Mucosa of descending colon (tissue), 3 donors: Measurements from ENCODE around the gene KRTAP10-10. TPM values are rescaled to one million over a fixed set of nuclear protein-coding genes. Genes with fewer than 3 reads are reported as not detected.

ENCODE experiments used
- ATAC-seq: fragments of 200-7000 bp; cut with Tn5 transposase; one replicate; pipeline ENCODE4 v1.9.1; 2020; ENCODE audit warnings: mild to moderate bottlenecking, moderate library complexity
- DNase-seq, 3 donors: peaks; one replicate each; pipeline ENCODE4 v3.0.0-alpha.2; 2020
- H3K36me3 ChIP-seq: fragments of 200-600 bp; one replicate; pipeline ENCODE4 v1.8.0; 2021; ENCODE audit warnings: low read depth, mild to moderate bottlenecking
- H3K4me1 ChIP-seq: fragments of 200-600 bp; one replicate; pipeline ENCODE4 v1.8.0; 2021; ENCODE audit warnings: low read depth, mild to moderate bottlenecking
- H3K4me3 ChIP-seq: fragments of 200-600 bp; one replicate; pipeline ENCODE4 v1.8.0; 2021; ENCODE audit warnings: mild to moderate bottlenecking
- H3K9me3 ChIP-seq: fragments of 200-600 bp; one replicate; pipeline ENCODE4 v1.8.0; 2021; ENCODE audit warnings: mild to moderate bottlenecking
- CTCF ChIP-seq: fragments of 200-600 bp; IDR thresholded peaks from one replicate; pipeline ENCODE4 v1.8.0; 2022; ENCODE audit warnings: antibody characterized with exemption, mild to moderate bottlenecking
- intact Hi-C, 2 donors: fragments of 100-400 bp; cut with DNase I in 1 of 2; cut with micrococcal nuclease in 1 of 2; formaldehyde crosslinking; loops; one replicate each; pipeline versions ENCODE4 v1.11.0 to v1.11.1; 2022; cut with DNase I, micrococcal nuclease
- total RNA-seq, 3 donors: library from RNA; stranded (reverse); fragmentation: NEBNext Ultra II Directional in 2 of 3; extraction: Animal tissue kit (Norgen Biotek cat#: 25700) in 2 of 3; gene quantifications; one replicate each; pipeline versions ENCODE4 v1.2.1 to v1.2.4, GENCODE V29; 2021 to 2023
- donor health status: DM: no; HTN: no; CAD: no; lungs with moderate emphysema.
- donor health status: DM: no; HTN: no; CAD: no.
- donor health status: DM: no; HTN: yes; CAD: no.

Gene KRTAP10-10
- total RNA-seq, 3 donors from 2014 or later: not detected

GRCh38 chr21:44687671-44688070 lies 50.5 kb downstream of the KRTAP10-10 start:
- ATAC-seq: no peak
- Histone ChIP-seq H3K36me3 (no peaks in the 10 kb centered on the region), H3K9me3 (peaks cover 3% of the 10 kb centered on the region), H3K4me1 (no peaks in the 10 kb centered on the region), H3K4me3 (no peak overlapping the region)
- DNase-seq: no peak
- intact Hi-C loops: no loop called here
- TF ChIP-seq CTCF: no peak

Other genes with a start within 250 kb of the KRTAP10-10 start
- 10 to 100 TPM in 1 of 3 donors, 1 to 10 TPM in 2; 2.1 to 17.9 (median 2.7) TPM for gene LRRC3, start 181.8 kb upstream of the KRTAP10-10 start, total RNA-seq
- gene KRTAP10-1, start 97.2 kb upstream of the KRTAP10-10 start, total RNA-seq: not detected
- not detected for gene KRTAP10-2, start 85.9 kb upstream of the KRTAP10-10 start, total RNA-seq
- not detected for gene KRTAP10-3, start 78.6 kb upstream of the KRTAP10-10 start, total RNA-seq
- gene KRTAP10-4, start 63.6 kb upstream of the KRTAP10-10 start, total RNA-seq: not detected
- gene KRTAP10-5, start 56.8 kb upstream of the KRTAP10-10 start, total RNA-seq: not detected
- gene KRTAP10-6, start 44.9 kb upstream of the KRTAP10-10 start, total RNA-seq: not detected
- gene KRTAP10-7, start 36.8 kb upstream of the KRTAP10-10 start, total RNA-seq: not detected
- not detected for gene KRTAP10-8, start 25.3 kb upstream of the KRTAP10-10 start, total RNA-seq
- gene KRTAP10-9, start 10.3 kb upstream of the KRTAP10-10 start, total RNA-seq: not detected
- not detected for gene KRTAP10-11, start 9.1 kb downstream of the KRTAP10-10 start, total RNA-seq
- gene KRTAP12-4, start 17.3 kb downstream of the KRTAP10-10 start, total RNA-seq: not detected
- gene KRTAP12-3, start 20.6 kb downstream of the KRTAP10-10 start, total RNA-seq: not detected
- gene KRTAP12-2, start 29.6 kb downstream of the KRTAP10-10 start, total RNA-seq: not detected
- not detected for gene KRTAP12-1, start 44.8 kb downstream of the KRTAP10-10 start, total RNA-seq
- not detected for gene KRTAP10-12, start 59.8 kb downstream of the KRTAP10-10 start, total RNA-seq
- gene TSPEAR, start 74.2 kb downstream of the KRTAP10-10 start, total RNA-seq: under 1 TPM in 1 of 3 donors, not detected in 2; 0.28 TPM
- gene UBE2G2, start 164.5 kb downstream of the KRTAP10-10 start, total RNA-seq: 10 to 100 TPM; 64.2 to 85.4 (median 66.8) TPM
- gene SUMO3, start 180.7 kb downstream of the KRTAP10-10 start, total RNA-seq: 10 to 100 TPM; 68.9 to 76.9 (median 69.4) TPM
- 100 to 1,000 TPM; 202 to 391 (median 286) TPM for gene PTTG1IP, start 236.3 kb downstream of the KRTAP10-10 start, total RNA-seq